A549 (cell line): Measurements from ENCODE around the gene ADPRHL1.
"Not testable (repeated sequence)": the region's sequence is repeated elsewhere in the genome, so short reads cannot be mapped to it uniquely, and the experiment has no call there.

Experiments
- BHLHE40 ChIP-seq: IDR thresholded peaks from 2 replicates; pipeline ENCODE4 v1.6.1; 2012; ENCODE audit warnings: low read depth, low read length, inconsistent platforms
- CBX2 ChIP-seq: fragments of 200-600 bp; sonication (generic); IDR thresholded peaks from 2 replicates; pipeline ENCODE4 v1.6.1; 2016; ENCODE audit warnings: low read depth, mild to moderate bottlenecking, borderline replicate concordance
- EP300 ChIP-seq, 2 experiments: fragments of >200 bp; sonication (Bioruptor Twin); formaldehyde crosslinking; IDR thresholded peaks; 2 replicates in 1 of 2; 3 replicates in 1 of 2; pipeline ENCODE4 v1.6.1; 2016 to 2017
- HDAC2 ChIP-seq: fragments of 200-600 bp; sonication (generic); IDR thresholded peaks from 2 replicates; pipeline ENCODE4 v1.6.1; 2016
- JUN ChIP-seq, 2 experiments: fragments of >200 bp; sonication (Bioruptor Twin); formaldehyde crosslinking; IDR thresholded peaks; 2 replicates in 1 of 2; 3 replicates in 1 of 2; pipeline ENCODE4 v1.6.1; 2016 to 2017
- MAFK ChIP-seq: fragments of 450-650 bp; IDR thresholded peaks from 2 replicates; pipeline ENCODE4 v1.6.1; 2014; ENCODE audit not compliant: partially characterized antibody
- POLR2A ChIP-seq: IDR thresholded peaks from 2 replicates; pipeline ENCODE4 v1.6.1; 2012; ENCODE audit warnings: mild to moderate bottlenecking, low read length
- RAD21 ChIP-seq, 2 experiments: fragments of >200 bp in 1 of 2; sonication (Bioruptor Twin) in 1 of 2; formaldehyde crosslinking in 1 of 2; IDR thresholded peaks in 1 of 2; conservative IDR thresholded peaks in 1 of 2; 2 replicates in 1 of 2; 3 replicates in 1 of 2; pipeline ENCODE4 v1.6.1; 2012 to 2018; ENCODE audit warnings: inconsistent platforms in 1 of 2
- TF ChIP-seq, protein P1 (sequence below): fragments of 200-600 bp; sonication (generic); IDR thresholded peaks from 2 replicates; pipeline ENCODE4 v1.6.1; 2016; ENCODE audit warnings: antibody characterized with exemption, mild to moderate bottlenecking, moderate library complexity
- TF ChIP-seq, protein P2 (sequence below): fragments of >200 bp; sonication (Bioruptor Twin); formaldehyde crosslinking; IDR thresholded peaks from 3 replicates; pipeline ENCODE4 v1.5.1; 2016
- TF ChIP-seq, protein P3 (sequence below): fragments of 150-350 bp; IDR thresholded peaks from 2 replicates; pipeline ENCODE4 v1.6.1; 2014; ENCODE audit warnings: low read depth, mild to moderate bottlenecking, low read length
- TF ChIP-seq, protein P4 (sequence below): IDR thresholded peaks from 2 replicates; pipeline ENCODE4 v1.6.1; 2012

DNA sequence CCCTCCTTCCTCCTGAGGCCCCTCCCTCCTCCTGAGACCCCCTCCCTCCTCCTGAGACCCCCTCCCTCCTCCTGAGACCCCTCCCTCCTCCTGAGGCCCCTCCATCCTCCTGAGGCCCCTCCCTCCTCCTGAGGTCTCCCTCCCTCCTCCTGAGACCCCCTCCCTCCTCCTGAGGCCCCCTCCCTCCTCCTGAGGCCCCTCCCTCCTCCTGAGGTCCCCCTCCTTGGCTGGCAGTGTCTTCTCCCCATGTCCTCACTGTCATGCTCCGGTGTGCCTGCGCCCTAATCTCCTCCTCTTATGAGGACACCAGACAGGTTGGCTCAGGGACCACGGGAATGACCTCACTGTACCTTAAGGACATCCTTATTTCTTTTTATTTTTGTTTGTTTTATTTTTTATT is 81.6 kb downstream of the ADPRHL1 start:
- TF ChIP-seq, protein P1, sequence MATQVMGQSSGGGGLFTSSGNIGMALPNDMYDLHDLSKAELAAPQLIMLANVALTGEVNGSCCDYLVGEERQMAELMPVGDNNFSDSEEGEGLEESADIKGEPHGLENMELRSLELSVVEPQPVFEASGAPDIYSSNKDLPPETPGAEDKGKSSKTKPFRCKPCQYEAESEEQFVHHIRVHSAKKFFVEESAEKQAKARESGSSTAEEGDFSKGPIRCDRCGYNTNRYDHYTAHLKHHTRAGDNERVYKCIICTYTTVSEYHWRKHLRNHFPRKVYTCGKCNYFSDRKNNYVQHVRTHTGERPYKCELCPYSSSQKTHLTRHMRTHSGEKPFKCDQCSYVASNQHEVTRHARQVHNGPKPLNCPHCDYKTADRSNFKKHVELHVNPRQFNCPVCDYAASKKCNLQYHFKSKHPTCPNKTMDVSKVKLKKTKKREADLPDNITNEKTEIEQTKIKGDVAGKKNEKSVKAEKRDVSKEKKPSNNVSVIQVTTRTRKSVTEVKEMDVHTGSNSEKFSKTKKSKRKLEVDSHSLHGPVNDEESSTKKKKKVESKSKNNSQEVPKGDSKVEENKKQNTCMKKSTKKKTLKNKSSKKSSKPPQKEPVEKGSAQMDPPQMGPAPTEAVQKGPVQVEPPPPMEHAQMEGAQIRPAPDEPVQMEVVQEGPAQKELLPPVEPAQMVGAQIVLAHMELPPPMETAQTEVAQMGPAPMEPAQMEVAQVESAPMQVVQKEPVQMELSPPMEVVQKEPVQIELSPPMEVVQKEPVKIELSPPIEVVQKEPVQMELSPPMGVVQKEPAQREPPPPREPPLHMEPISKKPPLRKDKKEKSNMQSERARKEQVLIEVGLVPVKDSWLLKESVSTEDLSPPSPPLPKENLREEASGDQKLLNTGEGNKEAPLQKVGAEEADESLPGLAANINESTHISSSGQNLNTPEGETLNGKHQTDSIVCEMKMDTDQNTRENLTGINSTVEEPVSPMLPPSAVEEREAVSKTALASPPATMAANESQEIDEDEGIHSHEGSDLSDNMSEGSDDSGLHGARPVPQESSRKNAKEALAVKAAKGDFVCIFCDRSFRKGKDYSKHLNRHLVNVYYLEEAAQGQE, result not testable (repeated sequence)
- not testable (repeated sequence) for TF ChIP-seq POLR2A; CBX2; EP300 (IDR thresholded peaks at IDR 0.05); RAD21 (conservative IDR thresholded peaks at IDR 0.05 in 1 of 2, IDR thresholded peaks at IDR 0.05 in 1 of 2); HDAC2; JUN (IDR thresholded peaks at IDR 0.05); MAFK; BHLHE40
- TF ChIP-seq, protein P2, sequence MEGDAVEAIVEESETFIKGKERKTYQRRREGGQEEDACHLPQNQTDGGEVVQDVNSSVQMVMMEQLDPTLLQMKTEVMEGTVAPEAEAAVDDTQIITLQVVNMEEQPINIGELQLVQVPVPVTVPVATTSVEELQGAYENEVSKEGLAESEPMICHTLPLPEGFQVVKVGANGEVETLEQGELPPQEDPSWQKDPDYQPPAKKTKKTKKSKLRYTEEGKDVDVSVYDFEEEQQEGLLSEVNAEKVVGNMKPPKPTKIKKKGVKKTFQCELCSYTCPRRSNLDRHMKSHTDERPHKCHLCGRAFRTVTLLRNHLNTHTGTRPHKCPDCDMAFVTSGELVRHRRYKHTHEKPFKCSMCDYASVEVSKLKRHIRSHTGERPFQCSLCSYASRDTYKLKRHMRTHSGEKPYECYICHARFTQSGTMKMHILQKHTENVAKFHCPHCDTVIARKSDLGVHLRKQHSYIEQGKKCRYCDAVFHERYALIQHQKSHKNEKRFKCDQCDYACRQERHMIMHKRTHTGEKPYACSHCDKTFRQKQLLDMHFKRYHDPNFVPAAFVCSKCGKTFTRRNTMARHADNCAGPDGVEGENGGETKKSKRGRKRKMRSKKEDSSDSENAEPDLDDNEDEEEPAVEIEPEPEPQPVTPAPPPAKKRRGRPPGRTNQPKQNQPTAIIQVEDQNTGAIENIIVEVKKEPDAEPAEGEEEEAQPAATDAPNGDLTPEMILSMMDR, result not testable (repeated sequence)
- TF ChIP-seq, protein P3, sequence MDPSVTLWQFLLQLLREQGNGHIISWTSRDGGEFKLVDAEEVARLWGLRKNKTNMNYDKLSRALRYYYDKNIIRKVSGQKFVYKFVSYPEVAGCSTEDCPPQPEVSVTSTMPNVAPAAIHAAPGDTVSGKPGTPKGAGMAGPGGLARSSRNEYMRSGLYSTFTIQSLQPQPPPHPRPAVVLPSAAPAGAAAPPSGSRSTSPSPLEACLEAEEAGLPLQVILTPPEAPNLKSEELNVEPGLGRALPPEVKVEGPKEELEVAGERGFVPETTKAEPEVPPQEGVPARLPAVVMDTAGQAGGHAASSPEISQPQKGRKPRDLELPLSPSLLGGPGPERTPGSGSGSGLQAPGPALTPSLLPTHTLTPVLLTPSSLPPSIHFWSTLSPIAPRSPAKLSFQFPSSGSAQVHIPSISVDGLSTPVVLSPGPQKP, result not testable (repeated sequence)
- TF ChIP-seq, protein P4, sequence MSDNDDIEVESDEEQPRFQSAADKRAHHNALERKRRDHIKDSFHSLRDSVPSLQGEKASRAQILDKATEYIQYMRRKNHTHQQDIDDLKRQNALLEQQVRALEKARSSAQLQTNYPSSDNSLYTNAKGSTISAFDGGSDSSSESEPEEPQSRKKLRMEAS, result not testable (repeated sequence)
